ENCODE measurements around the gene IPPK.
"Not testable (repeated sequence)": the region's sequence is repeated elsewhere in the genome, so short reads cannot be mapped to it uniquely, and the experiment has no call there.

The IPPK gene

GRCh38 chr9:92635760-92636159, 34.2 kb downstream of the IPPK start:
- DNase-seq: no peak

DNA sequence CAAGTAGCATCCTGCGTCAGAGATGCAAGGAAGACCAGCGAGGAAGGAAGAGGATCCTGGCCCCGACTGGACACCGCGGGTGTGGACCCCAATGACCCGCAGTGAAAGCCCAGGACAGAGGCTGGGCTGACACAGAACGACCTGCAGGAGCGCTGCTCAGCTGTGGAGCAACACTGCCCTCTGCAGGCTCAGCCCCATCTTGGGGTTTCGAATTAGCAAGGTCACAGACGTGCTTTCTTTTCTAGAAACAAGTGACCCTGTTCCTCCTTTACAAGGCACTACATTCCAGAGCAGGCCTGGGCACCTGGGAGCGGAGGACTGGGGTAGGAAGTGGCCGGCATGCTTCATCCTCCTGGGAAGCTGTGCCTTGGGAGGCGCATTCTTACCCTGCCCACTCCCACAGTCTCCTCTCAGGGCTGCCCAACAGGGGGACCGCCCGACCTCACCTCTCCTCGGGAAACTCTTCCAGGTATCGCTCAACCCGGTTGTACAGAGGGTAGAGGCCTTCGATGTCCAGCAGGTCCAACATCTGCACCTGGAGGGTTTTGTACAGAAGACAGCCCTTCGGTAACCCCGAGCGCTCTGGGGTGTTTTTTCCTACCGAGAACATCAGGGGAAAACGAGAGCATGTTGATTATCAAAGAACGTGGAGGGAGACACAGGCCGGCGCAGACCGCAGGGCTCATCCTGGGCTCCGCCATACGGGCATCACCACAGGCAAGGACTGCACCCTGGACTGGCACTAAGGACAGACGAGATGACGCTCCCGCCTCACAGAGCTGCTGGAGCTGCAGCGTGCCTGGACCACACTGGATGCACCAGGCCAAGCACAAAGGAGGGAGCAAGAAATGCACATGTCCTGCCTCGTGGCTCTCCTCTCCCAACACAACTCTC, 35.0 kb downstream of the IPPK start:
- DNase-seq: no peak

DNA sequence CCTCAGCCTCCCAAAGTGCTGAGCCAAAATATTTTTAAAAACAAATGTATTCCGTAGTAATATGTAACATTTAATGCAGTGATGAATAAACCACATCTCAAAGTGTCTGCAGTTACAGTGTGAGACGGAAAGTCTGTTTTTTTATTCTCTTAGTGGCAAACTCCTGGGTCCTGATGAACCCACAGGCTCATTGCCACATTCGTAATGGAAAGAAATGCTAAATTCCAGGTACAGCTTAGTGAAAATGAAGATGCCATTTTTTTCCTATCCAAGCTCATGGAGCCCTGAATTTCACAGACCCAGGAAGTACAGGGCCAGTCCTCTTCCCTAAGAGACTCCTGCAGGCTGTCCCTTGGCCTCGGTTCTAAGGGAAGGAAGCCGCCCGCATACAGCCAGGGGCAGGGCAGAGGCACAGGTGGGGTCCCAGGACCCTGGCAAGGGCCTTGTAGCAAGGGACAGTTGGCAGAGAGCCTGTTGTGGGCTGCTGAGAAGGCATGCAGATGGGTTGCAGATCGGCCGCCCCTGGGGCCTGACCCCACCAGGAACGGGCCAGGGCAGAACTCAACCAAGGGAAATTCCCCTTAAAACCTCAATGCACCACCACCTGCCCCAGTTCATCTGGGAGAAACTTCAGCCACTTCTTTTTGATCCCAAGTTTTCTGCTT, 36.2 kb downstream of the IPPK start:
- DNase-seq: no peak

DNA sequence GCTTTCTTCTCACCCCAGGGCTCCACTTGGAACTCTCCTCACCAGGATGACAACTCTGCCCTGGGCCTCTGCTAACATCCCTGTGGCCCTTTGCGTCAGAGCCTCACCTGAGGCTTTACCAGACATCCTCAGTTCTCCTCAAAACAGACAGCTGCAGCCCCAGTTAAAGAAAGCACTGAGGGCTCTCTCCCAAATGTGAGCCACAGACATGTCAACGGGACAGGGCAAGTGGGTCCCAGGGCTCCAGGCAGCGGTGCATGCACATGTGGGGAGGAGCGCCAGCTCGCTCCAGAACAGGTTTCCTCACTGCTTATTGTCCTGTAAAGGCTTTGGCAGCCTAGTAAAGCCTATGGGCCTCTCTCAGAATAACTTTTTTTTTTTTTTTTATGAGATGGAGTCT, 37.3 kb downstream of the IPPK start:
- DNase-seq: no peak

DNA sequence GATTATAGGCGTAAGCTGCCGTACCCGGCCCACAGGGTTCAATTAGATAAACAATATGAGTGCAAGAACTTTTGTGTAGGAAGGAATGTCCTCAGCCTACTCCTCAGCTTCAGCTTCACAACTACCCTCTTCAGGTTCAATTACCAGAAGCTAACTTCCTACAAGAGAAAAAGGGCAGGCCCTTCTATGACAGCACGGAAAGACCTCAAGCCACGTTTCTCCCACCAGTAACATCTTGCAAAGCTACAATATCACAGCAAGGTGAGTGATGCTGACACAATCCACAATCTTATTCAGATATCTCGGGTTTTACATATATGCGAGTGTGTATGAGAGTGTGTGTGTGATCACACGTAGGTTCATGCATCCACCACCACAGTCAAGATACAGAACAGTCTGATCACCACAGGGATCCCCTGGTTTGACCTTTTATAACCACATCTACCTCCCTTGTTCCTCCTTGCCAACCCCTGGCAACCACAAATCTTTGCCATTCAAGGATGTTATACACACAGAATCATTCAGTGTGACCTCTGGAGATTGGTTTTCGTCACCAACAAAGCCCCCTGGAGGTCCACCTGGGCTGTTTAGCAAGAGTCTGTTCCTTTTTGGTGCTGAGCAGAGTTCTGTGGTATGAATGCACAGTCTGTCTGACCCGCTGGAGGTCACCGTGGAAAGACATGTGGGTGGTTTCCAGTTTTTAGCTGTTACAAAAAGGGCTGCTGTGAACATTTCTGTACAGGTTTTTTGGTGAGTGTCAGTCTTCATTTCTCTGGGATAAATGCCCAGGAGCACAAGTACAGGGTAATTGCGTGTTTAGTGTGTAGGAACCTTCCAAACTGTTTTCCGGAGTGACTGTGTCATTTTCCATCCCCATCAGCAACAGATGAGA, 38.2 kb downstream of the IPPK start:
- no peak for DNase-seq

- DNase-seq: no peak
These were observed 42.3 kb downstream of the IPPK start for GRCh38 chr9:92627651-92628050.

DNA sequence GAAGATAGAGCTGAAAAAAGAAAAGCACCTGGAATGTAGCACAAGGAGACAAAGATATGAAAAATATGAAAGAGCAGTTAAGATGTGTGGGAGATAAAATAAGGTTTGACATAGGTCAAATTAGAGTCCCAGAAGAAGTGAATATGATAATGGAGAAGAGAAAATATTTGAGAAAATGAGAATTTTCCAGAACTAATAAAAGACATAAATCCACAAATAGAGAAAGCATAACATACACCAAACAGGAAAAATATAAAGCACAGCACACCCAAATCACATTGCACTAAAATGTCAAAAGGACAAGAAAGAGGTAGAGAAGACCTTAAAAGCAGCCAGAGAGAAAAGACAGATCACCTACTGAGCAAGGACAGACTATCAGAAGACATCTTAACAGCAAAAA, 43.4 kb downstream of the IPPK start:
- no peak for DNase-seq

DNA sequence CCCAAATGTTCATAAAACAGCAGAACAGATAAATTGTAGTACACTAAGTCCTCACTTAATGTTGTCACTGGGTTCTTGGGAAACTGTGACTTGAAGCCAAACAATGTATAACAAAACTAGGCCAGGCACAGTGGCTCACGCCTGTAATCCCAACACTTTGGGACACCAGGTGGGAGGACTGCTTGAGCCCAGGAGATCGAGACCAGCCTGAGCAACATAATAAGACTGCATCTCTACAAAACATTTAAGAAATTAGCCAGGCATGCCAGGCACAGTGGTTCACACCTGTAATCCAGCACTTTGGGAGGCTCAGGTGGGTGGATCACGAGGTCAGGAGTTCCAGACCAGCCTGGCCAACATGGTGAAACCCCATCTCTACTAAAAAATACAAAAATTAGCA, 46.0 kb downstream of the IPPK start:
- DNase-seq: not testable (repeated sequence)

GRCh38 chr9:92620845-92621244, 49.1 kb downstream of the IPPK start:
- DNase-seq: no peak

DNA sequence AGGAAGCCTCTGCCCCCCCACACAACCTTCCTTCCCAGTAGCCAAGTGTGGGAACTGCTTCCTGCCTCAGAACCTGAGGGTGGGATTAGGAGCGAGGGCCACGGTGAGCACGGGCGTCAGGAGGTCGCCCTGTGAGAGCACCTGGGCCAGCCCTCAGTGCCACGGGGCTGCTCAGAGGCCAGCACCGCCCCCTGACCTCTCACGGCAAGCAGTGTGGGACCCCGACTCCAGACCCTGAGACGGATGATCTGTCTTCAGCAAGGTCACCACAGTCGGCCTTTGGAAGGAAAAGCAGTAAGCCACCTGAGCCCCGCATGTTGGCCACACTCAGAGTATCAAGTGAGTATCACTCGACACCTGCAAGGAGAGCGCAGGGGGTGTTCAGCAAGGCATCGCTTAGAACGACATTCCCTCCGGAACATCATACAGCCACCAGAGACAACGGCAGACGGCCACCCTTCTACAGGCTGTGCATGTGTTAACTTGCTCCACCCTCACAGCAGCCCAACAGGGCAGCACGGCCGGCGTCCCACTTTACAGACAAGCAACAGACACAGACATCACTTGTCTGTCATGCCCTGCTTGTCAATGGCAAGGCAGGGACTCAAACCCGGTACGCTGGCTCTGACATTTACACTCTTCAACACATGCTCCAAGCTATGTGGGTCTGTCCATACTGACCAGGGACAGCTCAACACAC, 50.2 kb downstream of the IPPK start:
- DNase-seq: no peak

DNA sequence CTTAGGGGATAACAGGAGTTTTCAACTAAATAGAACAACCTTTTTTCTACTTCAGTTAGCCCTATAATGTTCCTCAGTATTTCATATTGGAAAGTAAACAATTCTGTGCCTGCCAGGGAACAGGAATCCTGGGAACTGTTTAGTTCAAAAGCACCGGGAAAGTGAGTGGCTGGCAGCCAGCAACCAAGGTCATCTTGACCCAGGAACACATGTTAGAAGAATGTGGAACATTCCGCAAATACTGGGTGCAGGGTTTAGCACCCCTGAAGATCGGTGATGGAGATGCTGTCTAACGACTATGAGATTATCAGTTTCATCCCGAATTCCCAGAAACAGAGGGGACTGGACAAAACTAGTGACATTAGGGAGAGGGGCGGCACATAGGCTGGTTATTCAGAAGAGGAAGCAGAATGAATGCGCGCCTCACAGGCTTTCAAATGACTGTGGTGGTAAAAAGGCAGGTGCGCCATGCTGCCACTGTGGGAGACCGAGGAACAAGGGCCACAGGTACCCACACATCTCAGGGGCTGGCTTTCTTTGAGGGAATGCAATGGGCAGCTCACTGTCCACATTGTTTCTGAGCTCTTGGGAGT, 51.2 kb downstream of the IPPK start:
- no peak for DNase-seq

DNA sequence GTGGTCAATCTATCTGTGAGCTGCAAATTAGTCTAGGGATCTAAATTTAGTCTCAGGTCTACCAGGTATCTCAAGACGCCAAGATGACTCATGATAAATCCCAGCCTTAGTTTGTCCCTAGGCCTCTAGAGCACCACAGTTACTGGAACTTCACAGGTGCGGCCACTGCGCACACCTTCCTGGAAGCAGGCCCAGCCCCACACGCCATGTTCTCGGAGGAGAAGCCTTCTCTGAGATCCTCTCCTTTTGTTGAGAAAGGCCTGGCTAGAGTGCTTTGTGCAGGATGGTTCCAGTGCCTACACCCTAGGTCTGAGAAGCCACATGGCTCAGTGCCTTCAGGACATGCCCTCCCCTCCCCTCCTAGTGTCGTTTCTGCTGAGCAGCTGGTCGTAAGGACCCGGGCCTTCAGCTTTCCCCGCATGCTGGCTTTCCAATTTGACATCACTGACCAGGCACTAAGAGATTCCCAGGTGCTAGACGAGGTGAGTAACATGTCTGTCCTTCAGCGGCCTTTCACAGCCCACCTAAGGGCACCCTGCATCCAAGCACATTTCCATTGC, 51.9 kb downstream of the IPPK start:
- DNase-seq: no peak

- no peak for DNase-seq
These were observed 52.6 kb downstream of the IPPK start for GRCh38 chr9:92617195-92617813.

GRCh38 chr9:92616655-92617111, 53.2 kb downstream of the IPPK start:
- DNase-seq: no peak

DNA sequence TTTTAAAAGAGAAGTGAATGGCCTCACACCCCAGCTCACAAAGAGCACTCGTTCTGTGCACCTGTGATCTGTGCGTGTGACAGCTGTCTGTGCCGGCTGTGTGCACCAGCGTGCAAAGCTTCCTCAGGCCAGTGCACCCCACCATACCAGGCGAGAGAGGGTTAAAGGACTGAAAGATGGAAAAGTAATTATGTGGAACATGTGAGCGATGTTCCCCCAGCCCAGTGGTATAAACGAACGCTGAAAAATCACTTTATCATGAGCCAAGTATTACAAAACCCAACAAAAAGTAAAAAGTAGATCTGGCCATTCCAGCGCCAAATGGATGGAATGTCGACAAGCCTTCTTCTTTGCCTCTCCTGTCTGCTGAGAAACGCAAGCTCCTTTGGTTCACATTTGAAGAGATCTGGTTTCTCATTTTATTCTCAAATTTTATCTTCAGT, 53.7 kb downstream of the IPPK start:
- DNase-seq: no peak

- no peak for DNase-seq
These were observed 54.1 kb downstream of the IPPK start for GRCh38 chr9:92615790-92616189.

- no peak for DNase-seq
These were observed 55.0 kb downstream of the IPPK start for GRCh38 chr9:92614763-92615461.

DNA sequence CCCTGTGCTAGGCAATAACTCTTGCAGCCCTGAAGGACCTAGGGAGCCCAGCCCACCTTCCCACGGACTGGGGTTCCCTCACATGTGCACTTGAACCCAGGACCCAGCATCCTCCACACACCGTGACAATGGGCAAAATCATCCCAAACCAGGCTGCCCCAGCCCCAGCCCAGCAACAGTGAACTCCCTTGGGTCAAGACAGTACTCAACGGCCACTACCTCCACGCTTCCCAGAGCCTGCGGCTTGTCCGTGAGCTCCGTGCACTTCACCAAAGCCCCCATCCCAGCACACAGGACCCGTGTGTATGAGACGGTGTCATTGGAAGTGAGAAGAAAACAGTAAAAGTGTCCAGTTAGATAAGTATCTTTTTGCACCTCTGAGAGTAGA, 55.8 kb downstream of the IPPK start:
- DNase-seq: no peak

- DNase-seq: no peak
These were observed 56.4 kb downstream of the IPPK start for GRCh38 chr9:92613268-92614122.

DNA sequence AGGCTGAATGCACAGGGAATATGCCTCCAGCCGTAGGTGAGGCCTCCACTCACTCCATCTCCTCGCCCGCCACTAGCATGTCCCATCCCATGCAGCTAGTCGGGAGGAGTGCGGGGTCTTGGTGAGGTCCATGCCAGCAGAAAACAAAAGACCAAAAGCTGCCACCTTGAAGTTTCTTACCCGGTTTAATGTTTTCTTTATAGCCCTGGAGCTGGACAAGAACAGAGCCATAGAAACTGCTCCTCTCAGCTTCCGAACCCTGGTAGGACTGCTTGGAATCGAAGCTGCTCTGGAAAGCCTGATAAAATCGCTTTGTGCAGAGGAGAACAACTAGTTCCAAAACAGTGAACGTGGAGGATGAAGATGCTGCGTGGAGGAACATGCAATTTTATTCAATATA, 57.1 kb downstream of the IPPK start:
- DNase-seq: no peak
